Measurements from ENCODE around the gene SPATA13. TPM values are rescaled to one million over a fixed set of nuclear protein-coding genes. Genes with fewer than 3 reads are reported as not detected.

Gene SPATA13
- total RNA-seq, 4 donors from 2014 or later, result 10.0 to 24.6 (median 13.4) TPM

DNA sequence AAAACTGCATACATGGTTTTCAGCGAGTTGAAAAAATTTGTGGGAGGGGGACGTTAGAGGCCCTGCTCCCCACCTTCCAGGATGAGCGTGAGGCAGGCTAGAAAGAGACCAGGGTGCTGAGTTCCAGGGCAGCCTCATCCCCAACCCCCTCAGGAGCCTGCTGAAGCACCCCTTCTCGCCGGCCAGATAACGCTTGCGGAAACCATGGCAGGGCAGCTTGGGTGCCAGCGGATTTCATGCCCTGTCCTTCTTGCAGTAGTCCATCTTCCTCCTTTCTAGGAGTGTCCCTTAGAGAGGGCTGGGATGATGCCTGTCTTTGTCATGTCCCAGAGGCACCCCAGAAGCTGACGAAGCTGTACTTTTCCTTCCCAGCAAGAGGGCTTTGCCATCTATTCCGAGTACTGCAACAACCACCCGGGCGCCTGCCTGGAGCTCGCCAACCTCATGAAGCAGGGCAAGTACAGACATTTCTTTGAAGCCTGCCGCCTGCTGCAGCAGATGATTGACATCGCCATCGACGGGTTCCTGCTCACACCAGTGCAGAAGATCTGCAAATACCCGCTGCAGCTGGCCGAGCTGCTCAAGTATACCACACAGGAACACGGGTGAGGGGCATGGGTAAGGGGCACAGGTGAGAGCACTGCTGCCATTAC is 129.9 kb downstream of the SPATA13 start:
- Histone ChIP-seq H3K27me3 (no peaks in the 10 kb centered on the region), H3K4me3 (no peak overlapping the region), H3K36me3 (peaks cover 0 to 82% of the 10 kb centered on the region in 2 donors), H3K27ac (no peak overlapping the region), H3K9me3 (no peaks in the 10 kb centered on the region), H3K4me1 (no peaks in the 10 kb centered on the region)
- 80 to 95% methylated on average over 1 to 13 of the region's 20 CpGs for WGBS, 2 donors (ENCODE audit: low coverage in 1 of 2)
- TF ChIP-seq POLR2A (IDR thresholded peaks at IDR 0.05) (no peak), EP300 (IDR thresholded peaks at IDR 0.05) (no peak), CTCF (IDR thresholded peaks at IDR 0.05) (no peak), POLR2AphosphoS5 (IDR thresholded peaks at IDR 0.05) (no peak)
- ATAC-seq, result no peak

GRCh38 chr13:24292481-24292880 is 132.0 kb downstream of the SPATA13 start:
- H3K4me1 ChIP-seq, result no peaks in the 10 kb centered on the region
- 94% methylated on average over 6 of the region's 6 CpGs; no CpG with 5 or more reads in 1 of the 2 donors for WGBS, 2 donors (ENCODE audit: low coverage in 1 of 2)
- H3K9me3 ChIP-seq, result no peaks in the 10 kb centered on the region
- H3K27ac ChIP-seq, result no peak overlapping the region
- no peak for ATAC-seq
- no peak overlapping the region for H3K4me3 ChIP-seq
- H3K36me3 ChIP-seq, result peaks cover 0 to 82% of the 10 kb centered on the region in 2 donors
- H3K27me3 ChIP-seq, result no peaks in the 10 kb centered on the region
- TF ChIP-seq POLR2AphosphoS5 (IDR thresholded peaks at IDR 0.05) (no peak), CTCF (IDR thresholded peaks at IDR 0.05) (no peak), POLR2A (IDR thresholded peaks at IDR 0.05) (no peak), EP300 (IDR thresholded peaks at IDR 0.05) (no peak)

- no peak overlapping the region for H3K4me3 ChIP-seq
- H3K27ac ChIP-seq, result no peak overlapping the region
- no peaks in the 10 kb centered on the region for H3K27me3 ChIP-seq
- ATAC-seq, result no peak
- H3K4me1 ChIP-seq, result no peaks in the 10 kb centered on the region
- 95 to 96% methylated on average over 4 to 5 of the region's 10 CpGs for WGBS, 2 donors (ENCODE audit: low coverage in 1 of 2)
- no peaks in the 10 kb centered on the region for H3K9me3 ChIP-seq
- TF ChIP-seq EP300 (IDR thresholded peaks at IDR 0.05) (no peak), CTCF (IDR thresholded peaks at IDR 0.05) (no peak), POLR2AphosphoS5 (IDR thresholded peaks at IDR 0.05) (no peak), POLR2A (IDR thresholded peaks at IDR 0.05) (no peak)
- H3K36me3 ChIP-seq, result peaks cover 0 to 85% of the 10 kb centered on the region in 2 donors
Measured at GRCh38 chr13:24293746-24294145, 133.2 kb downstream of the SPATA13 start.

DNA sequence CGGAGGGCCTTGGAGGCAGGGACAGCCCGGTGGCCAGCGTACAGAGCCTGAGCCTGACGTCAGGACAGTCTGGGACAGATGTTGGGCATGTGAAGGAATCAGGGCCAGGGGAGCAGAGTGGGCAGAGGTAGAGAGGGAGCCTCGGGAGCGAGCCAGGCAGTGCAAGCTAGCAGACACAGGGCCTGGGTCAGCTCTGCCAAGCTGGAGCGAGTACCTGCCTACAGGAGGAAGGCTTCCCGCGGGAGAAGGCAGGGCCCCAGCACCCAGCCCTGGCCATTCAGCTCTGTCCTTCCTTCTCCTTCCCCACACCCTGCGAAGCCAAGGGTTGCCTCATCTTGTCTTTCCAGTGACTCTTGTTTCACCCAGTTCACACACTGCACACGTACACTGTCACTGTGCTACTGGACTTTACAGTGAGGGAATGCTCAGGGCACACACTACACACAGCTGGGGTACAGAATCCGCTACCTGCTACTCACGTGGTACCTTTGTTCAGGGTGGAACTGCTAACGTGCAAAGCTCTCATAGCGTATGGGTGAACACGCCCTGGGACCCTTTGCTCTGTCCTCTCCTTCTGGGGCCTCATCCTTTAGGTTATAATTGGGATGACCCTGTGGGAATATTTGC is 139.1 kb downstream of the SPATA13 start:
- H3K27ac ChIP-seq, result no peak overlapping the region
- peaks cover 0 to 2% (median 0%) of the 10 kb centered on the region in 3 donors for H3K4me1 ChIP-seq
- no peak overlapping the region for H3K4me3 ChIP-seq
- 94 to 98% methylated on average over 8 to 9 of the region's 16 CpGs for WGBS, 2 donors (ENCODE audit: low coverage in 1 of 2)
- ATAC-seq, result no peak
- H3K27me3 ChIP-seq, result no peaks in the 10 kb centered on the region
- peaks cover 0 to 96% of the 10 kb centered on the region in 2 donors for H3K36me3 ChIP-seq
- TF ChIP-seq POLR2A (IDR thresholded peaks at IDR 0.05), result no peak
- TF ChIP-seq POLR2AphosphoS5 (IDR thresholded peaks at IDR 0.05), result no peak
- no peak for TF ChIP-seq CTCF (IDR thresholded peaks at IDR 0.05)
- TF ChIP-seq EP300 (IDR thresholded peaks at IDR 0.05), result no peak
- no peaks in the 10 kb centered on the region for H3K9me3 ChIP-seq

GRCh38 chr13:24301434-24301833 is 140.9 kb downstream of the SPATA13 start:
- Histone ChIP-seq H3K4me1 (peaks cover 0 to 4% (median 0%) of the 10 kb centered on the region in 3 donors), H3K27ac (no peak overlapping the region), H3K4me3 (no peak overlapping the region), H3K9me3 (no peaks in the 10 kb centered on the region), H3K36me3 (peaks cover 0 to 81% of the 10 kb centered on the region in 2 donors), H3K27me3 (no peaks in the 10 kb centered on the region)
- 75 to 89% methylated on average over 12 of the region's 12 CpGs for WGBS, 2 donors (ENCODE audit: low coverage in 1 of 2)
- no peak for TF ChIP-seq POLR2AphosphoS5 (IDR thresholded peaks at IDR 0.05)
- no peak for TF ChIP-seq EP300 (IDR thresholded peaks at IDR 0.05)
- TF ChIP-seq POLR2A (IDR thresholded peaks at IDR 0.05), result no peak
- no peak for TF ChIP-seq CTCF (IDR thresholded peaks at IDR 0.05)
- no peak for ATAC-seq
